Measurements from ENCODE around the gene CLEC4F.
"Not testable (repeated sequence)": the region's sequence is repeated elsewhere in the genome, so short reads cannot be mapped to it uniquely, and the experiment has no call there.

CLEC4F gene

DNA sequence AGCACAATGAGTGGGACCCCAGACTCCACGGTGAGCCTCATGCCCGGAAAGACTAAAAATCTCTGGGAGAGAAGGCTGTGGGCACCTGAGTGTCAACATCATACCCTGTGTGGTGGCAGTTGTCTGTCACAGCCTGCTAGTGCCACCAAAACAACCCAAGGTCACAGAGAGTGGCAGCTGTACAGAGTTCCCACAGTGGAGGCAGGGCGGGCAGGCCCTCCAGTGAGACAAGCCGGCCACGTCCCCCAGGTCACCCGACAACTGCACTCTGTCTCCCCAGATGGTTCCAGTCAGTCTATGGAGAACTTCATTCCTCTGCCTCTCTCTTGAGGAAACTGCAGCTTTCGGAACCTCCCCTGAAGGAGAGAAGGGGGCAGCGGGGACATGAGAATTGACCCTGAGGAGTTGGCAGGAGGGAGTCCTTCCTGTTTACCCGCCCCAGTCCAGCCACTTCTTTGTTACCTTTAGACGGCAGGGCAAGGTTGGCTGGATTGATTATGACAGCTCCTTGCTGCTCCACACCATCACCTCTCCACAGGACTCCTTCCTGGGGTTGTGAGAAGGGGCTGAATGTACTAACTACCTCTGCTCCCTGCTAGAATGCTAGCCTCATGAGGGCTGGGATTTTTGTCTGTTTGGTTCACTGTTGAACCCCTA, 18.7 kb downstream of the CLEC4F start:
- Histone ChIP-seq H3K27me3 (peaks cover 56% of the 10 kb centered on the region), H3K27ac (no peak overlapping the region), H3K9me3 (no peaks in the 10 kb centered on the region), H3K4me3 (ENCODE audit: low read depth in 1 of 2, low read length in 1 of 2) (no peak overlapping the region), H3K4me1 (ENCODE audit: control insufficient read depth in 1 of 2, insufficient read depth in 1 of 2, low read depth in 1 of 2, low read length in 1 of 2) (no peaks in the 10 kb centered on the region), H3K36me3 (no peaks in the 10 kb centered on the region)
- TF ChIP-seq, protein P1, sequence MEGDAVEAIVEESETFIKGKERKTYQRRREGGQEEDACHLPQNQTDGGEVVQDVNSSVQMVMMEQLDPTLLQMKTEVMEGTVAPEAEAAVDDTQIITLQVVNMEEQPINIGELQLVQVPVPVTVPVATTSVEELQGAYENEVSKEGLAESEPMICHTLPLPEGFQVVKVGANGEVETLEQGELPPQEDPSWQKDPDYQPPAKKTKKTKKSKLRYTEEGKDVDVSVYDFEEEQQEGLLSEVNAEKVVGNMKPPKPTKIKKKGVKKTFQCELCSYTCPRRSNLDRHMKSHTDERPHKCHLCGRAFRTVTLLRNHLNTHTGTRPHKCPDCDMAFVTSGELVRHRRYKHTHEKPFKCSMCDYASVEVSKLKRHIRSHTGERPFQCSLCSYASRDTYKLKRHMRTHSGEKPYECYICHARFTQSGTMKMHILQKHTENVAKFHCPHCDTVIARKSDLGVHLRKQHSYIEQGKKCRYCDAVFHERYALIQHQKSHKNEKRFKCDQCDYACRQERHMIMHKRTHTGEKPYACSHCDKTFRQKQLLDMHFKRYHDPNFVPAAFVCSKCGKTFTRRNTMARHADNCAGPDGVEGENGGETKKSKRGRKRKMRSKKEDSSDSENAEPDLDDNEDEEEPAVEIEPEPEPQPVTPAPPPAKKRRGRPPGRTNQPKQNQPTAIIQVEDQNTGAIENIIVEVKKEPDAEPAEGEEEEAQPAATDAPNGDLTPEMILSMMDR (IDR thresholded peaks at IDR 0.05) = no peak

- H3K9me3 ChIP-seq = no peaks in the 10 kb centered on the region
- H3K36me3 ChIP-seq = no peaks in the 10 kb centered on the region
- H3K4me1 ChIP-seq (ENCODE audit: control insufficient read depth in 1 of 2, insufficient read depth in 1 of 2, low read depth in 1 of 2, low read length in 1 of 2) = no peaks in the 10 kb centered on the region
- no peak overlapping the region for H3K4me3 ChIP-seq (ENCODE audit: low read depth in 1 of 2, low read length in 1 of 2)
- peaks cover 74% of the 10 kb centered on the region for H3K27me3 ChIP-seq
- TF ChIP-seq, protein P1 (IDR thresholded peaks at IDR 0.05) = no peak
- no peak overlapping the region for H3K27ac ChIP-seq
Observed at GRCh38 chr2:70799706-70800105, 20.7 kb downstream of the CLEC4F start.

- H3K27ac ChIP-seq; H3K36me3 ChIP-seq; H3K4me3 ChIP-seq (ENCODE audit: low read depth in 1 of 2, low read length in 1 of 2); H3K9me3 ChIP-seq; H3K4me1 ChIP-seq (ENCODE audit: control insufficient read depth in 1 of 2, insufficient read depth in 1 of 2, low read depth in 1 of 2, low read length in 1 of 2): not testable (repeated sequence)
- H3K27me3 ChIP-seq = peaks cover 82% of the 10 kb centered on the region
Observed at GRCh38 chr2:70797996-70798395, 22.4 kb downstream of the CLEC4F start.

GRCh38 chr2:70797506-70797905, 22.9 kb downstream of the CLEC4F start:
- no peaks in the 10 kb centered on the region for H3K9me3 ChIP-seq
- H3K27me3 ChIP-seq = peaks cover 82% of the 10 kb centered on the region
- peaks cover 0 to 5% of the 10 kb centered on the region in 2 experiments for H3K4me1 ChIP-seq (ENCODE audit: control insufficient read depth in 1 of 2, insufficient read depth in 1 of 2, low read depth in 1 of 2, low read length in 1 of 2)
- no peak overlapping the region for H3K4me3 ChIP-seq (ENCODE audit: low read depth in 1 of 2, low read length in 1 of 2)
- no peaks in the 10 kb centered on the region for H3K36me3 ChIP-seq
- TF ChIP-seq, protein P1 (IDR thresholded peaks at IDR 0.05) = no peak
- no peak overlapping the region for H3K27ac ChIP-seq

- Histone ChIP-seq H3K4me3 (ENCODE audit: low read depth in 1 of 2, low read length in 1 of 2) (no peak overlapping the region), H3K36me3 (no peaks in the 10 kb centered on the region), H3K27ac (no peak overlapping the region), H3K27me3 (peaks cover 82% of the 10 kb centered on the region), H3K9me3 (no peaks in the 10 kb centered on the region), H3K4me1 (ENCODE audit: control insufficient read depth in 1 of 2, insufficient read depth in 1 of 2, low read depth in 1 of 2, low read length in 1 of 2) (peaks cover 0 to 5% of the 10 kb centered on the region in 2 experiments)
- TF ChIP-seq, protein P1 (IDR thresholded peaks at IDR 0.05) = no peak
Observed at GRCh38 chr2:70796262-70796661, 24.1 kb downstream of the CLEC4F start.

- Histone ChIP-seq H3K4me3 (ENCODE audit: low read depth in 1 of 2, low read length in 1 of 2) (no peak overlapping the region), H3K27me3 (peaks cover 82% of the 10 kb centered on the region)
Observed at GRCh38 chr2:70795164-70795995, 25.0 kb downstream of the CLEC4F start.

More at GRCh38 chr2:70795164-70795995, 25.0 kb downstream of the CLEC4F start:
- peaks cover 0 to 5% of the 10 kb centered on the region in 2 experiments for H3K4me1 ChIP-seq (ENCODE audit: control insufficient read depth in 1 of 2, insufficient read depth in 1 of 2, low read depth in 1 of 2, low read length in 1 of 2)
- no peak overlapping the region for H3K27ac ChIP-seq
- no peaks in the 10 kb centered on the region for H3K9me3 ChIP-seq
- H3K36me3 ChIP-seq = no peaks in the 10 kb centered on the region
- TF ChIP-seq, protein P1 (IDR thresholded peaks at IDR 0.05) = no peak
